Lower leg skin (tissue), 3 donors: ENCODE results near the gene NFE2L2.

Experiments used
- POLR2A ChIP-seq, 2 donors: fragments of 450-650 bp; IDR thresholded peaks; one replicate each; pipeline ENCODE4 v1.6.1; 2016 to 2017; ENCODE audit warnings: antibody characterized with exemption in 2 of 2, mild to moderate bottlenecking in 1 of 2, moderate library complexity in 1 of 2
- TF ChIP-seq, protein P1 (sequence below), 3 donors: fragments of 450-650 bp; IDR thresholded peaks; one replicate each; pipeline ENCODE4 v1.5.1; 2016; ENCODE audit warnings: antibody characterized with exemption in 3 of 3, mild to moderate bottlenecking in 3 of 3, moderate library complexity in 2 of 3

- TF ChIP-seq, protein P1, sequence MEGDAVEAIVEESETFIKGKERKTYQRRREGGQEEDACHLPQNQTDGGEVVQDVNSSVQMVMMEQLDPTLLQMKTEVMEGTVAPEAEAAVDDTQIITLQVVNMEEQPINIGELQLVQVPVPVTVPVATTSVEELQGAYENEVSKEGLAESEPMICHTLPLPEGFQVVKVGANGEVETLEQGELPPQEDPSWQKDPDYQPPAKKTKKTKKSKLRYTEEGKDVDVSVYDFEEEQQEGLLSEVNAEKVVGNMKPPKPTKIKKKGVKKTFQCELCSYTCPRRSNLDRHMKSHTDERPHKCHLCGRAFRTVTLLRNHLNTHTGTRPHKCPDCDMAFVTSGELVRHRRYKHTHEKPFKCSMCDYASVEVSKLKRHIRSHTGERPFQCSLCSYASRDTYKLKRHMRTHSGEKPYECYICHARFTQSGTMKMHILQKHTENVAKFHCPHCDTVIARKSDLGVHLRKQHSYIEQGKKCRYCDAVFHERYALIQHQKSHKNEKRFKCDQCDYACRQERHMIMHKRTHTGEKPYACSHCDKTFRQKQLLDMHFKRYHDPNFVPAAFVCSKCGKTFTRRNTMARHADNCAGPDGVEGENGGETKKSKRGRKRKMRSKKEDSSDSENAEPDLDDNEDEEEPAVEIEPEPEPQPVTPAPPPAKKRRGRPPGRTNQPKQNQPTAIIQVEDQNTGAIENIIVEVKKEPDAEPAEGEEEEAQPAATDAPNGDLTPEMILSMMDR (IDR thresholded peaks at IDR 0.05): no peak
- TF ChIP-seq POLR2A (IDR thresholded peaks at IDR 0.05): no peak
Measured at GRCh38 chr2:177303939-177304338, 39.4 kb upstream of the NFE2L2 start.
